BJ (cell line): ENCODE data around the gene ITFG1. TPM values are rescaled to one million over a fixed set of nuclear protein-coding genes. Genes with fewer than 3 reads are reported as not detected.
"Not testable (repeated sequence)": the region's sequence is repeated elsewhere in the genome, so short reads cannot be mapped to it uniquely, and the experiment has no call there.

Source experiments
- CTCF ChIA-PET: fragments of 350-600 bp; formaldehyde crosslinking; extraction: SDS; loops from one replicate; lab custom pipeline; 2021; ENCODE audit warnings: antibody characterized with exemption, inconsistent platforms; lab: Yijun Ruan, JAX
- POLR2A ChIA-PET: fragments of 300-600 bp; sonication (Branson Sonifier 250); formaldehyde crosslinking; extraction: SDS; loops from one replicate; lab custom pipeline; 2021; ENCODE audit warnings: antibody characterized with exemption; lab: Charles Lee
- DNase-seq: peaks from one replicate; pipeline ENCODE4 v3.0.0-alpha.2; 2011; ENCODE audit warnings: low read depth
- H3K27me3 ChIP-seq: 2 replicates; pipeline ENCODE4 v1.6.0; 2011; ENCODE audit warnings: low read length; ENCODE audit not compliant: control insufficient read depth, insufficient read depth
- H3K36me3 ChIP-seq: 2 replicates; pipeline ENCODE4 v1.5.1; 2011; ENCODE audit warnings: low read length; ENCODE audit not compliant: control insufficient read depth, insufficient read depth
- H3K4me3 ChIP-seq: 2 replicates; pipeline ENCODE4 v1.5.1; 2011; ENCODE audit warnings: low read depth, mild to moderate bottlenecking, control low read depth, low read length
- CTCF ChIP-seq: IDR thresholded peaks from 2 replicates; pipeline ENCODE4 v1.5.1; 2011; ENCODE audit warnings: low read depth, mild to moderate bottlenecking, control low read depth, inconsistent platforms, low read length, moderate library complexity; ENCODE audit not compliant: insufficient read depth
- polyA plus RNA-seq: library from polyadenylated mRNA; depleted of rRNA; stranded (reverse); fragments of >200 nt; gene quantifications from 2 replicates; pipeline ENCODE4 v1.2.3, GENCODE V29; 2011

The ITFG1 gene
- polyA plus RNA-seq, 1 experiment: 47.5 TPM

DNA sequence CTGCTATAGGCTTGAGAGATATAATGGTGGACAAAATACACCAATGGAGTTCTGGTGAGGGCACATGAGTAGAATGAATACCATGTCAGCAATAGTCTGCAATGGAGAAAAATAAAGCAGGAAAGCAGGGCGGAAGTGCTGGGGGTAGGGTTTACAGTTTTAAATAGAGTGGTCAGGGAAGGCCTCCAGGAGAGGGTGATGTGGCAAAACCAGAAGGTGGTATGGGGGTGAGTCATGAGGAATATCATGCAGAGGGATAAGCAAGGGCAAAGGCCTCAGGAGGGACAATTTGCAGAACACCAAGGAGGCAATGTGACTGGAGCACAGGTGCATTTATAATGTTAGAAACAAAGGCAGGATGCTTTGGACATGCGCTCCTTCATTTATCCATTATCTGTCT is 102.0 kb downstream of the ITFG1 start:
- H3K27me3 ChIP-seq: no peaks in the 10 kb centered on the region
- DNase-seq: no peak
- ChIA-PET POLR2A (no interaction called here), CTCF (no interaction called here)
- no peak overlapping the region for H3K4me3 ChIP-seq
- no peak for TF ChIP-seq CTCF
- H3K36me3 ChIP-seq: no peaks in the 10 kb centered on the region; the same call in 1 of the 2 replicates

DNA sequence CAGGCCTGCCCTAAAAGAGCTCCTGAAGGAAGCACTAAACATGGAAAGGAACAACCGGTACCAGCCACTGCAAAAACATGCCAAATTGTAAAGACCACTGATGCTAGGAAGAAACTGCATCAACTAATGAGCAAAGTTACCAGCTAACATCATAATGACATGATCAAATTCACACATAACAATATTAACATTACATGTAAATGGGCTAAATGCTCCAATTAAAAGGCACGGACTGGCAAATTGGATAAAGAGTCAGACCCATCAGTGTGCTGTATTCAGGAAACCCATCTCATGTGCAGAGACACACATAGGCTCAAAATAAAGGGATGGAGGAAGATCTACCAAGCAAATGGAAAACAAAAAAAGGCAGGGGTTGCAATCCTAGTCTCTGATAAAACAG is 111.8 kb downstream of the ITFG1 start:
- DNase-seq, POLR2A ChIA-PET, CTCF ChIA-PET, H3K4me3 ChIP-seq, H3K27me3 ChIP-seq, H3K36me3 ChIP-seq: not testable (repeated sequence)

DNA sequence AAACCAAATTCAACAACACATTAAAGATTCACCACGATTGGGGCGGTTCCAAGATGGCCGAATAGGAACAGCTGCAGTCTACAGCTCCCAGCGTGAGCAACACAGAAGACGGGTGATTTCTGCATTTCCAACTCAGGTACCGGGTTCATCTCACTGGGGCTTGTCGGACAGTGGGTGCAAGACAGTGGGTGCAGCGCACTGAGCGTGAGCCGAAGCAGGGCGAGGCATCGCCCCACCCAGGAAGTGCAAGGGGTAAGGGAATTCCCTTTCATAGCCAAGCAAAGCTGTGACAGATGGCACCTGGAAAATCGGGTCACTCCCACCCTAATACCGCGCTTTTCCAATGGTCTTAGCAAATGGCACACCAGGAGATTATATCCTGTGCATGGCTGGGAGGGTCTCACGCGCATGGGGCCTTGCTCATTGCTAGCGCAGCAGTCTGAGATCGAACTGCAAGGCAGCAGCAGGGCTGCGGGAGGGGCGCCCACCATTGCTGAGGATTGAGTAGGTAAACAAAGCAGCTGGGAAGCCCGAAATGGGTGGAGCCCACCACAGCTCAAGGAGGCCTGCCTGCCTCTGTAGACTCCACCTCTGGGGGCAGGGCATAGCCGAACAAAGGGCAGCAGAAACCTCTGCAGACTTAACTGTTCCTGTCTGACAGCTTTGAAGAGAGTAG is 113.7 kb downstream of the ITFG1 start:
- H3K27me3 ChIP-seq, DNase-seq, H3K36me3 ChIP-seq, CTCF ChIA-PET, H3K4me3 ChIP-seq, POLR2A ChIA-PET: not testable (repeated sequence)

GRCh38 chr16:47342055-47342454 is 118.8 kb downstream of the ITFG1 start:
- ChIA-PET POLR2A (no interaction called here), CTCF (no interaction called here)
- Histone ChIP-seq H3K4me3 (no peak overlapping the region), H3K36me3 (no peaks in the 10 kb centered on the region), H3K27me3 (no peaks in the 10 kb centered on the region)
- DNase-seq: no peak
- TF ChIP-seq CTCF: no peak

DNA sequence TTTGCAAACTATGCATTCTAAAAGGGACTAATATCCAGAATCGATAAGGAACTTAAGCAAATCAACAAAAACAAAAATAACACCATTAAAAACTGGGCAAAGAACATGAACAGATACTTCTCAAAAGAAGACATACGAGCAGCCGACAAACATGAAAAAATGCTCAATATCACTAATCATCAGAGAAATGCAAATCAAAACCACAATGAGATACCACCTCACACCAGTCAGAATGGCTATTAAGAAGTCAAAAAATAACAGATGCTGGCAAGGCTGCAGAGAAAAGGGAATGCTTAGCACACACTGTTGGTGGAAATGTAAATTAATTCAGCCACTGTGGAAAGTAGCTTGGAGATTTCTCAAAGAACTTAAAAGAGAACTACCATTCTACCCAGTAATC is 130.3 kb downstream of the ITFG1 start:
- H3K36me3 ChIP-seq, POLR2A ChIA-PET, DNase-seq, CTCF ChIA-PET, H3K4me3 ChIP-seq, H3K27me3 ChIP-seq: not testable (repeated sequence)

- DNase-seq, H3K27me3 ChIP-seq, H3K36me3 ChIP-seq, POLR2A ChIA-PET, H3K4me3 ChIP-seq, CTCF ChIA-PET: not testable (repeated sequence)
Observed at GRCh38 chr16:47324309-47324708, 136.6 kb downstream of the ITFG1 start.

- ChIA-PET CTCF (no interaction called here), POLR2A (no interaction called here)
- TF ChIP-seq CTCF: no peak
- no peaks in the 10 kb centered on the region for H3K27me3 ChIP-seq
- DNase-seq: no peak
- H3K36me3 ChIP-seq: no peaks in the 10 kb centered on the region
- H3K4me3 ChIP-seq: no peak overlapping the region
Observed at GRCh38 chr16:47323241-47323640, 137.6 kb downstream of the ITFG1 start.
